ENCODE data around the gene RPA1. TPM values are rescaled to one million over a fixed set of nuclear protein-coding genes. Genes with fewer than 3 reads are reported as not detected.

RPA1 gene
- total and polyA plus RNA-seq, 9 of the 15 experiments (the other 6 are each of a cell fraction or from before 2014, with no cell fraction given), result 25.2 to 125 (median 47.4) TPM

- peak; percentile 93 for ATAC-seq
- no TSS peak for BruUV-seq (replicated peaks)
- no peak overlapping the region for H2AFZ ChIP-seq (ENCODE audit: low read depth, low read length)
- in situ Hi-C loops (cut with MboI) (no loop called here), intact Hi-C loops (cut with micrococcal nuclease) (loop anchor here (5.0 kb wide), 2 partner anchors 62 to 117 kb away; partner anchors contain the start of gene WDR81)
- FAIRE-seq, result peak; percentile 85
- no peak overlapping the region for H3K4me3 ChIP-seq
- ChIA-PET POLR2A (interaction anchor here (0.6 to 1.0 kb wide), 5 partner anchors 14 to 101 kb away, joined by 3 to 4 read pairs (median 3); no protein-coding TSS in a partner anchor), CTCF (ENCODE audit: low intra/inter-chr PET ratio) (interaction anchor here (2.1 to 2.4 kb wide), 2 partner anchors 63 to 115 kb away, joined by 7 to 10 read pairs; no protein-coding TSS in a partner anchor)
- peak overlapping the region; percentile 38; the same call in 1 of the 3 replicates for H3K27ac ChIP-seq (ENCODE audit: extremely low read depth, low read depth, low read length)
- DNase-seq (ENCODE audit: extremely low read depth in 1 of 4, low spot score in 3 of 4), result peak; percentile 42 to 56 (median 48)
- H3K27me3 ChIP-seq (ENCODE audit: control insufficient read depth in 2 of 2, insufficient read depth in 2 of 2, low read length in 2 of 2), result no peaks in the 10 kb centered on the region
- H3K9me3 ChIP-seq (replicated peaks; ENCODE audit: control insufficient read depth, insufficient read depth, low read depth, low read length), result no peaks in the 10 kb centered on the region
- WGBS (ENCODE audit: insufficient coverage, low coverage, missing lambda C conversion rate), result 60% methylated on average over 16 of the region's 16 CpGs
- peaks cover 52% of the 10 kb centered on the region for H3K36me3 ChIP-seq (ENCODE audit: control insufficient read depth, insufficient read depth, low read length)
- 0 out of 2 replicates have a peak overlapping the region, but pooled peaks have one; percentile 18 for H3K4me2 ChIP-seq (ENCODE audit: insufficient read depth, low read length)
- peaks cover 5 to 8% of the 10 kb centered on the region in 2 experiments; a peak in 4 of 5 replicates for H3K4me1 ChIP-seq (replicated peaks in 1 of 2; ENCODE audit: control insufficient read depth in 2 of 2, insufficient read depth in 2 of 2, low read length in 2 of 2)
- no peaks in the 10 kb centered on the region for H3K9me1 ChIP-seq (ENCODE audit: control insufficient read depth, insufficient read depth, low read length)
- peak overlapping the region in 1 of 2 experiments; percentile 52; a peak in 1 of 4 replicates for H3K9ac ChIP-seq (ENCODE audit: insufficient read depth in 1 of 2, low read depth in 2 of 2, low read length in 2 of 2)
- no peaks in the 10 kb centered on the region for H4K20me1 ChIP-seq (replicated peaks; ENCODE audit: control insufficient read depth, insufficient read depth, low read length)
- H3K79me2 ChIP-seq (ENCODE audit: control insufficient read depth, insufficient read depth, low read length), result no peaks in the 10 kb centered on the region
- TF ChIP-seq SMARCC2 (IDR thresholded peaks at IDR 0.05; ENCODE audit: low read depth) (no peak), CBX1 (IDR thresholded peaks at IDR 0.05; ENCODE audit: low read depth) (no peak), GTF2E2 (tag; IDR thresholded peaks at IDR 0.05) (no peak), GTF3C2 (IDR thresholded peaks at IDR 0.05; ENCODE audit: borderline replicate concordance, extremely low read depth, insufficient read length) (no peak), PHB2 (IDR thresholded peaks at IDR 0.05; ENCODE audit: low read depth) (no peak)
- TF ChIP-seq, protein P1, sequence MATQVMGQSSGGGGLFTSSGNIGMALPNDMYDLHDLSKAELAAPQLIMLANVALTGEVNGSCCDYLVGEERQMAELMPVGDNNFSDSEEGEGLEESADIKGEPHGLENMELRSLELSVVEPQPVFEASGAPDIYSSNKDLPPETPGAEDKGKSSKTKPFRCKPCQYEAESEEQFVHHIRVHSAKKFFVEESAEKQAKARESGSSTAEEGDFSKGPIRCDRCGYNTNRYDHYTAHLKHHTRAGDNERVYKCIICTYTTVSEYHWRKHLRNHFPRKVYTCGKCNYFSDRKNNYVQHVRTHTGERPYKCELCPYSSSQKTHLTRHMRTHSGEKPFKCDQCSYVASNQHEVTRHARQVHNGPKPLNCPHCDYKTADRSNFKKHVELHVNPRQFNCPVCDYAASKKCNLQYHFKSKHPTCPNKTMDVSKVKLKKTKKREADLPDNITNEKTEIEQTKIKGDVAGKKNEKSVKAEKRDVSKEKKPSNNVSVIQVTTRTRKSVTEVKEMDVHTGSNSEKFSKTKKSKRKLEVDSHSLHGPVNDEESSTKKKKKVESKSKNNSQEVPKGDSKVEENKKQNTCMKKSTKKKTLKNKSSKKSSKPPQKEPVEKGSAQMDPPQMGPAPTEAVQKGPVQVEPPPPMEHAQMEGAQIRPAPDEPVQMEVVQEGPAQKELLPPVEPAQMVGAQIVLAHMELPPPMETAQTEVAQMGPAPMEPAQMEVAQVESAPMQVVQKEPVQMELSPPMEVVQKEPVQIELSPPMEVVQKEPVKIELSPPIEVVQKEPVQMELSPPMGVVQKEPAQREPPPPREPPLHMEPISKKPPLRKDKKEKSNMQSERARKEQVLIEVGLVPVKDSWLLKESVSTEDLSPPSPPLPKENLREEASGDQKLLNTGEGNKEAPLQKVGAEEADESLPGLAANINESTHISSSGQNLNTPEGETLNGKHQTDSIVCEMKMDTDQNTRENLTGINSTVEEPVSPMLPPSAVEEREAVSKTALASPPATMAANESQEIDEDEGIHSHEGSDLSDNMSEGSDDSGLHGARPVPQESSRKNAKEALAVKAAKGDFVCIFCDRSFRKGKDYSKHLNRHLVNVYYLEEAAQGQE (IDR thresholded peaks at IDR 0.05; ENCODE audit: borderline replicate concordance), result peak; percentile 76
- TF ChIP-seq, protein P1 (CRISPR knock-in tag; IDR thresholded peaks at IDR 0.05; ENCODE audit: low read depth), result no peak
- TF ChIP-seq, protein P2, sequence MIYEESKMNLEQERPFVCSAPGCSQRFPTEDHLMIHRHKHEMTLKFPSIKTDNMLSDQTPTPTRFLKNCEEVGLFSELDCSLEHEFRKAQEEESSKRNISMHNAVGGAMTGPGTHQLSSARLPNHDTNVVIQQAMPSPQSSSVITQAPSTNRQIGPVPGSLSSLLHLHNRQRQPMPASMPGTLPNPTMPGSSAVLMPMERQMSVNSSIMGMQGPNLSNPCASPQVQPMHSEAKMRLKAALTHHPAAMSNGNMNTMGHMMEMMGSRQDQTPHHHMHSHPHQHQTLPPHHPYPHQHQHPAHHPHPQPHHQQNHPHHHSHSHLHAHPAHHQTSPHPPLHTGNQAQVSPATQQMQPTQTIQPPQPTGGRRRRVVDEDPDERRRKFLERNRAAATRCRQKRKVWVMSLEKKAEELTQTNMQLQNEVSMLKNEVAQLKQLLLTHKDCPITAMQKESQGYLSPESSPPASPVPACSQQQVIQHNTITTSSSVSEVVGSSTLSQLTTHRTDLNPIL (CRISPR knock-in tag; IDR thresholded peaks at IDR 0.05), result no peak
Measured at GRCh38 chr17:1783834-1784611, 45.8 kb upstream of the RPA1 start.
